ENCODE results near the gene SLC7A8. TPM values are rescaled to one million over a fixed set of nuclear protein-coding genes. Genes with fewer than 3 reads are reported as not detected.

The SLC7A8 gene
- total and polyA plus RNA-seq, 2 donors (not counting 1 experiment from before 2014, with no cell fraction given) = 0.25 to 1.1 TPM

GRCh38 chr14:23143911-23144310 lies 39.5 kb downstream of the SLC7A8 start:
- Histone ChIP-seq H2AFZ (ENCODE audit: insufficient read depth, low read depth, low read length, poor library complexity, severe bottlenecking) (no peak overlapping the region), H3K9ac (ENCODE audit: low read length) (no peak overlapping the region), H3K4me3 (ENCODE audit: control extremely low read depth in 1 of 5, extremely low read depth in 1 of 5, insufficient read depth in 1 of 5, low read depth in 2 of 5, low read length in 4 of 5) (no peak overlapping the region), H3K79me2 (ENCODE audit: control insufficient read depth, insufficient read depth, low read length) (no peaks in the 10 kb centered on the region), H3K9me3 (ENCODE audit: control extremely low read depth in 1 of 3, control insufficient read depth in 2 of 3, insufficient read depth in 1 of 3, low read length in 2 of 3) (no peaks in the 10 kb centered on the region), H3K4me1 (ENCODE audit: control insufficient read depth in 2 of 2, insufficient read depth in 2 of 2, low read length in 2 of 2) (no peaks in the 10 kb centered on the region), H4K20me1 (ENCODE audit: control insufficient read depth, insufficient read depth, low read length, poor library complexity, severe bottlenecking) (no peaks in the 10 kb centered on the region), H3K27me3 (replicated peaks in 1 of 4; ENCODE audit: control extremely low read depth in 1 of 4, control insufficient read depth in 3 of 4, insufficient read depth in 4 of 4, low read length in 3 of 4) (no peaks in the 10 kb centered on the region), H3K36me3 (replicated peaks in 1 of 2; ENCODE audit: control extremely low read depth in 1 of 2, control insufficient read depth in 1 of 2, extremely low read depth in 1 of 2, insufficient read depth in 2 of 2, low read length in 1 of 2) (no peaks in the 10 kb centered on the region), H3K4me2 (replicated peaks; ENCODE audit: low read depth, low read length, poor library complexity, severe bottlenecking) (no peak overlapping the region), H3K27ac (ENCODE audit: low read length in 2 of 2) (no peak overlapping the region)
- H3K27me3 Mint-ChIP-seq = peaks cover 12% of the 10 kb centered on the region
- H3K4me3 Mint-ChIP-seq = no peak overlapping the region
- ATAC-seq (ENCODE audit: low read depth) = no peak
- no CpG with 5 or more reads among the region's 1 CpG for WGBS (ENCODE audit: insufficient coverage)
- intact Hi-C loops (cut with micrococcal nuclease) = no loop called here
- peaks cover 6% of the 10 kb centered on the region for H3K4me1 Mint-ChIP-seq
- H3K9me3 Mint-ChIP-seq (ENCODE audit: insufficient read depth) = no peaks in the 10 kb centered on the region
- no peak for DNase-seq
- no peak for TF ChIP-seq EZH2 (IDR thresholded peaks at IDR 0.05; ENCODE audit: borderline replicate concordance, insufficient read depth, low read depth, low read length, poor library complexity, severe bottlenecking)
- TF ChIP-seq, protein P1, sequence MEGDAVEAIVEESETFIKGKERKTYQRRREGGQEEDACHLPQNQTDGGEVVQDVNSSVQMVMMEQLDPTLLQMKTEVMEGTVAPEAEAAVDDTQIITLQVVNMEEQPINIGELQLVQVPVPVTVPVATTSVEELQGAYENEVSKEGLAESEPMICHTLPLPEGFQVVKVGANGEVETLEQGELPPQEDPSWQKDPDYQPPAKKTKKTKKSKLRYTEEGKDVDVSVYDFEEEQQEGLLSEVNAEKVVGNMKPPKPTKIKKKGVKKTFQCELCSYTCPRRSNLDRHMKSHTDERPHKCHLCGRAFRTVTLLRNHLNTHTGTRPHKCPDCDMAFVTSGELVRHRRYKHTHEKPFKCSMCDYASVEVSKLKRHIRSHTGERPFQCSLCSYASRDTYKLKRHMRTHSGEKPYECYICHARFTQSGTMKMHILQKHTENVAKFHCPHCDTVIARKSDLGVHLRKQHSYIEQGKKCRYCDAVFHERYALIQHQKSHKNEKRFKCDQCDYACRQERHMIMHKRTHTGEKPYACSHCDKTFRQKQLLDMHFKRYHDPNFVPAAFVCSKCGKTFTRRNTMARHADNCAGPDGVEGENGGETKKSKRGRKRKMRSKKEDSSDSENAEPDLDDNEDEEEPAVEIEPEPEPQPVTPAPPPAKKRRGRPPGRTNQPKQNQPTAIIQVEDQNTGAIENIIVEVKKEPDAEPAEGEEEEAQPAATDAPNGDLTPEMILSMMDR (IDR thresholded peaks at IDR 0.05) = no peak
- no peak overlapping the region for H3K27ac Mint-ChIP-seq
- ChIA-PET POLR2A (no interaction called here), CTCF (no interaction called here)

DNA sequence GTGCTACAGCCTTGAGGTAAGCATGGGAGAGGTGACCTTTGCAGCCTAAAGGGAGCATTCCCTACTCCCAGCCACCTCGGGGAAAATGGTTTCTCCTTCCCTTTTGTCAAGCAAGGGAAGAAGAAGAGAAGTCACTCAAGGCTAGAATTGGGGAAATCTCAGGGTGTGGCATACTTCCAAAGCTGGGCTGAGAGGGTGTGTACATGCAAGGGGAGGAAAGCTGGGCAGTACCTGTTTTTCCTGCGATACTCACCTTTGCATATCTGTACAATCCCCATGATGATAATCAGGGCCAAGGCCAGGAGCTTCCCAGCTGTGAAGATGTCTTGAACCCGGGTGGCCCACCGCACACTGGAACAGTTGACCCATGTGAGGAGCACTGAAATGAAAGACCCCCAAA lies 40.6 kb downstream of the SLC7A8 start:
- 86% methylated on average over 3 of the region's 4 CpGs for WGBS (ENCODE audit: insufficient coverage)
- H3K27ac ChIP-seq (ENCODE audit: low read length in 2 of 2) = no peak overlapping the region
- Mint-ChIP-seq H3K27me3 (peaks cover 12% of the 10 kb centered on the region), H3K9me3 (ENCODE audit: insufficient read depth) (no peaks in the 10 kb centered on the region), H3K4me3 (no peak overlapping the region), H3K4me1 (no peaks in the 10 kb centered on the region), H3K27ac (no peak overlapping the region)
- no peak overlapping the region for H3K4me3 ChIP-seq (ENCODE audit: control extremely low read depth in 1 of 5, extremely low read depth in 1 of 5, insufficient read depth in 1 of 5, low read depth in 2 of 5, low read length in 4 of 5)
- ATAC-seq (ENCODE audit: low read depth) (no peak), DNase-seq (no peak)
- H4K20me1 ChIP-seq (ENCODE audit: control insufficient read depth, insufficient read depth, low read length, poor library complexity, severe bottlenecking) = no peaks in the 10 kb centered on the region
- no peak overlapping the region for H3K4me2 ChIP-seq (replicated peaks; ENCODE audit: low read depth, low read length, poor library complexity, severe bottlenecking)
- H3K27me3 ChIP-seq (replicated peaks in 1 of 4; ENCODE audit: control extremely low read depth in 1 of 4, control insufficient read depth in 3 of 4, insufficient read depth in 4 of 4, low read length in 3 of 4) = no peaks in the 10 kb centered on the region
- no peaks in the 10 kb centered on the region for H3K4me1 ChIP-seq (ENCODE audit: control insufficient read depth in 2 of 2, insufficient read depth in 2 of 2, low read length in 2 of 2)
- no peaks in the 10 kb centered on the region for H3K36me3 ChIP-seq (replicated peaks in 1 of 2; ENCODE audit: control extremely low read depth in 1 of 2, control insufficient read depth in 1 of 2, extremely low read depth in 1 of 2, insufficient read depth in 2 of 2, low read length in 1 of 2)
- H3K9me3 ChIP-seq (ENCODE audit: control extremely low read depth in 1 of 3, control insufficient read depth in 2 of 3, insufficient read depth in 1 of 3, low read length in 2 of 3) = no peaks in the 10 kb centered on the region
- H3K79me2 ChIP-seq (ENCODE audit: control insufficient read depth, insufficient read depth, low read length) = no peaks in the 10 kb centered on the region
- intact Hi-C loops (cut with micrococcal nuclease) = no loop called here
- TF ChIP-seq, protein P1 (IDR thresholded peaks at IDR 0.05) = no peak
- no peak for TF ChIP-seq EZH2 (IDR thresholded peaks at IDR 0.05; ENCODE audit: borderline replicate concordance, insufficient read depth, low read depth, low read length, poor library complexity, severe bottlenecking)
- no peak overlapping the region for H2AFZ ChIP-seq (ENCODE audit: insufficient read depth, low read depth, low read length, poor library complexity, severe bottlenecking)
- no peak overlapping the region for H3K9ac ChIP-seq (ENCODE audit: low read length)
- ChIA-PET POLR2A (interaction anchor here (0.6 kb wide), 1 partner anchor 381 kb away, joined by 8 read pairs; no protein-coding TSS in a partner anchor), CTCF (no interaction called here)

Measured in B cell (primary cell).